Choroid plexus epithelial cell (primary cell): ENCODE data around the gene HCK.

Experiments used
- DNase-seq: peaks from one replicate; pipeline ENCODE4 v3.0.0-alpha.2; 2010; ENCODE audit warnings: low read depth
- H3K4me3 ChIP-seq: 2 replicates; pipeline ENCODE4 v1.5.1; 2011; ENCODE audit warnings: low read depth, mild to moderate bottlenecking, control low read depth, low read length, moderate library complexity
- CTCF ChIP-seq: conservative IDR thresholded peaks from 2 replicates; pipeline ENCODE4 v1.5.1; 2011; ENCODE audit warnings: low read depth, mild to moderate bottlenecking, control low read depth, inconsistent platforms, low read length, moderate library complexity

HCK gene

GRCh38 chr20:32139947-32140346 lies 87.9 kb downstream of the HCK start:
- DNase-seq = no peak
- TF ChIP-seq CTCF = no peak
- H3K4me3 ChIP-seq = no peak overlapping the region

- H3K4me3 ChIP-seq = no peak overlapping the region
- DNase-seq = no peak
Observed at GRCh38 chr20:32140603-32141002, 88.6 kb downstream of the HCK start.

GRCh38 chr20:32141465-32141980 lies 89.5 kb downstream of the HCK start:
- no peak for DNase-seq

More at GRCh38 chr20:32140603-32141002, 88.6 kb downstream of the HCK start:
- TF ChIP-seq CTCF = no peak

GRCh38 chr20:32142088-32142487 lies 90.0 kb downstream of the HCK start:
- DNase-seq = no peak
- H3K4me3 ChIP-seq = no peak overlapping the region
- TF ChIP-seq CTCF = no peak

More at GRCh38 chr20:32141465-32141980, 89.5 kb downstream of the HCK start:
- TF ChIP-seq CTCF = no peak
- H3K4me3 ChIP-seq = no peak overlapping the region

GRCh38 chr20:32142991-32143390 lies 90.9 kb downstream of the HCK start:
- DNase-seq = no peak
- H3K4me3 ChIP-seq = no peak overlapping the region
- TF ChIP-seq CTCF = no peak

GRCh38 chr20:32144898-32145662 lies 93.0 kb downstream of the HCK start:
- H3K4me3 ChIP-seq = no peak overlapping the region
- no peak for DNase-seq
- TF ChIP-seq CTCF = no peak
